ENCODE results near the gene ATAD3C. TPM values are rescaled to one million over a fixed set of nuclear protein-coding genes. Genes with fewer than 3 reads are reported as not detected.
"Not testable (repeated sequence)": the region's sequence is repeated elsewhere in the genome, so short reads cannot be mapped to it uniquely, and the experiment has no call there.

ATAD3C gene
- total RNA-seq, 1 experiment from 2014 or later, result 1.4 TPM

DNA sequence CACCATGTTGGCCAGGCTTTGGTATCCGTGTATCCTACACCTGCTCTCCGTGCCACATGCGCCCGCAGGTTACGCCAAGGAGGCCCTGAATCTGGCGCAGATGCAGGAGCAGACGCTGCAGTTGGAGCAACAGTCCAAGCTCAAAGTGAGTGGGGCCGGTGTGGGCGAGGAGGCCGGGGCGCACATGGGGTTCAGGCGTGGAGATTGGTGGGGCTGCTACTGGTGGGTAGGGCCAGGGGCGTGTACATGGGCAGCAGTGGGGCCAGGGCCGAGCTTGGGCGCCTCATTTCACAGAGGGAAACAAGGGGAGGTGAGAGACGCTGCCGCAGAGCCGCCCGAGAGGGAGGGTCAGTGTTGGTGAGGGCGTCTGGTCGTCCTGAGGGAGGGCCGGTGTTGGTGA, 27.7 kb downstream of the ATAD3C start:
- H2AFZ ChIP-seq (ENCODE audit: low read length), result no peak overlapping the region
- peaks cover 28% of the 10 kb centered on the region for H4K20me1 ChIP-seq (ENCODE audit: low read length)
- H3K4me3 ChIP-seq (ENCODE audit: low read length), result no peak overlapping the region
- intact Hi-C loops (cut with micrococcal nuclease), result no loop called here
- DNase-seq (no peak), ATAC-seq (no peak)
- no peak for TF ChIP-seq EZH2 (IDR thresholded peaks at IDR 0.05; ENCODE audit: low read length, unreplicated experiment)
- no peak for TF ChIP-seq CTCF (conservative IDR thresholded peaks at IDR 0.05; ENCODE audit: low read depth, low read length)
- no peak for TF ChIP-seq EZH2phosphoT487 (IDR thresholded peaks at IDR 0.05; ENCODE audit: borderline replicate concordance, low read length)
- H3K36me3 ChIP-seq (ENCODE audit: low read depth, low read length), result peaks cover 42% of the 10 kb centered on the region
- no peak overlapping the region for H3K9ac ChIP-seq (ENCODE audit: low read length)
- H3F3A ChIP-seq (ENCODE audit: low read length, unreplicated experiment), result no peaks in the 10 kb centered on the region
- no TSS peak for BruUV-seq (replicated peaks)
- CTCF ChIA-PET, result no interaction called here
- no peaks in the 10 kb centered on the region for H3K9me2 ChIP-seq (replicated peaks; ENCODE audit: low read length)
- H3K27ac ChIP-seq (ENCODE audit: low read length), result no peak overlapping the region
- H3K27me3 ChIP-seq (ENCODE audit: low read length), result no peaks in the 10 kb centered on the region
- H3K4me2 ChIP-seq (ENCODE audit: low read length), result no peak overlapping the region
- H3K4me1 ChIP-seq (ENCODE audit: insufficient read depth, low read length), result peaks cover 8% of the 10 kb centered on the region
- H3K79me2 ChIP-seq (ENCODE audit: low read length), result peaks cover 66% of the 10 kb centered on the region
- no peaks in the 10 kb centered on the region for H3K9me3 ChIP-seq (ENCODE audit: low read length)
- POLR2A ChIA-PET (ENCODE audit: unreplicated experiment), result no interaction called here

- no peak overlapping the region for H3K27ac ChIP-seq (ENCODE audit: low read length)
- no peak overlapping the region for H3K4me2 ChIP-seq (ENCODE audit: low read length)
- intact Hi-C loops (cut with micrococcal nuclease), result no loop called here
- no peak for DNase-seq
- H4K20me1 ChIP-seq (ENCODE audit: low read length), result peaks cover 13% of the 10 kb centered on the region
- H3K9me3 ChIP-seq (ENCODE audit: low read length), result no peaks in the 10 kb centered on the region
- H2AFZ ChIP-seq (ENCODE audit: low read length), result no peak overlapping the region
- ChIA-PET POLR2A (ENCODE audit: unreplicated experiment) (no interaction called here), CTCF (no interaction called here)
- H3K4me1 ChIP-seq (ENCODE audit: insufficient read depth, low read length), result no peaks in the 10 kb centered on the region
- no peak overlapping the region for H3K4me3 ChIP-seq (ENCODE audit: low read length)
- no peaks in the 10 kb centered on the region for H3K9me2 ChIP-seq (replicated peaks; ENCODE audit: low read length)
- BruUV-seq (replicated peaks), result no TSS peak
- H3K27me3 ChIP-seq (ENCODE audit: low read length), result no peaks in the 10 kb centered on the region
- no peak overlapping the region for H3K9ac ChIP-seq (ENCODE audit: low read length)
- H3K79me2 ChIP-seq (ENCODE audit: low read length), result peaks cover 40% of the 10 kb centered on the region
- peaks cover 62% of the 10 kb centered on the region for H3K36me3 ChIP-seq (ENCODE audit: low read depth, low read length)
- ATAC-seq, result no peak
- no peak for TF ChIP-seq EZH2phosphoT487 (IDR thresholded peaks at IDR 0.05; ENCODE audit: borderline replicate concordance, low read length)
- TF ChIP-seq CTCF (conservative IDR thresholded peaks at IDR 0.05; ENCODE audit: low read depth, low read length), result no peak
- no peak for TF ChIP-seq EZH2 (IDR thresholded peaks at IDR 0.05; ENCODE audit: low read length, unreplicated experiment)
- no peaks in the 10 kb centered on the region for H3F3A ChIP-seq (ENCODE audit: low read length, unreplicated experiment)
These were observed 30.3 kb downstream of the ATAD3C start for GRCh38 chr1:1479547-1480487.

GRCh38 chr1:1480488-1480867, 31.0 kb downstream of the ATAD3C start:
- H3K9ac ChIP-seq (ENCODE audit: low read length); H2AFZ ChIP-seq (ENCODE audit: low read length); intact Hi-C loops (cut with micrococcal nuclease); H3F3A ChIP-seq (ENCODE audit: low read length, unreplicated experiment); ATAC-seq; POLR2A ChIA-PET (ENCODE audit: unreplicated experiment); BruUV-seq (replicated peaks); H3K9me2 ChIP-seq (replicated peaks; ENCODE audit: low read length); H3K4me2 ChIP-seq (ENCODE audit: low read length); H3K27ac ChIP-seq (ENCODE audit: low read length); H3K4me3 ChIP-seq (ENCODE audit: low read length); H3K4me1 ChIP-seq (ENCODE audit: insufficient read depth, low read length); DNase-seq; H3K27me3 ChIP-seq (ENCODE audit: low read length); CTCF ChIA-PET; H4K20me1 ChIP-seq (ENCODE audit: low read length); H3K9me3 ChIP-seq (ENCODE audit: low read length): not testable (repeated sequence)
- H3K79me2 ChIP-seq (ENCODE audit: low read length), result peaks cover 35% of the 10 kb centered on the region
- peaks cover 62% of the 10 kb centered on the region for H3K36me3 ChIP-seq (ENCODE audit: low read depth, low read length)

- H3K4me3 ChIP-seq (ENCODE audit: low read length); H3K9me3 ChIP-seq (ENCODE audit: low read length); H3K4me2 ChIP-seq (ENCODE audit: low read length); H3K4me1 ChIP-seq (ENCODE audit: insufficient read depth, low read length); H3K9ac ChIP-seq (ENCODE audit: low read length); H3K27me3 ChIP-seq (ENCODE audit: low read length); H3F3A ChIP-seq (ENCODE audit: low read length, unreplicated experiment); H3K27ac ChIP-seq (ENCODE audit: low read length); CTCF ChIA-PET; ATAC-seq; H2AFZ ChIP-seq (ENCODE audit: low read length); intact Hi-C loops (cut with micrococcal nuclease); DNase-seq; BruUV-seq (replicated peaks); H4K20me1 ChIP-seq (ENCODE audit: low read length); POLR2A ChIA-PET (ENCODE audit: unreplicated experiment); H3K9me2 ChIP-seq (replicated peaks; ENCODE audit: low read length): not testable (repeated sequence)
- H3K79me2 ChIP-seq (ENCODE audit: low read length), result peaks cover 21% of the 10 kb centered on the region
- peaks cover 62% of the 10 kb centered on the region for H3K36me3 ChIP-seq (ENCODE audit: low read depth, low read length)
These were observed 32.3 kb downstream of the ATAD3C start for GRCh38 chr1:1481811-1482210.

All from PC-3 (cell line).